HepG2 (cell line): Measurements from ENCODE around the gene SNRNP25. TPM values are rescaled to one million over a fixed set of nuclear protein-coding genes. Genes with fewer than 3 reads are reported as not detected.

ENCODE experiments used
- GABPB1 ChIP-seq: IDR thresholded peaks from 2 replicates; pipeline ENCODE4 v1.6.1; 2016; ENCODE audit warnings: mild to moderate bottlenecking, missing genetic modification reagents, moderate library complexity, missing compliant biosample characterization
- MBD4 ChIP-seq: IDR thresholded peaks from 2 replicates; pipeline ENCODE4 v1.6.1; 2012; ENCODE audit warnings: low read length, inconsistent platforms, borderline replicate concordance
- NR2F2 ChIP-seq: IDR thresholded peaks from 2 replicates; pipeline ENCODE4 v1.6.1; 2012; ENCODE audit warnings: low read depth, inconsistent platforms, borderline replicate concordance
- SNAPC2 ChIP-seq: sonication (generic); formaldehyde crosslinking; IDR thresholded peaks from 2 replicates; pipeline ENCODE4 v1.8.1; 2022; ENCODE audit warnings: mild to moderate bottlenecking, missing genetic modification reagents
- SPEN ChIP-seq: sonication (generic); formaldehyde crosslinking; IDR thresholded peaks from 2 replicates; pipeline ENCODE4 v1.5.1; 2020; ENCODE audit warnings: low read depth, mild to moderate bottlenecking, missing genetic modification reagents
- ZNF121 ChIP-seq: sonication (generic); formaldehyde crosslinking; IDR thresholded peaks from 2 replicates; pipeline ENCODE4 v1.5.0; 2020; ENCODE audit warnings: mild to moderate bottlenecking, missing genetic modification reagents
- ZNF274 ChIP-seq: sonication (generic); formaldehyde crosslinking; IDR thresholded peaks from 2 replicates; pipeline ENCODE4 v1.5.1; 2020; ENCODE audit warnings: mild to moderate bottlenecking, missing genetic modification reagents
- ZNF460 ChIP-seq: sonication (generic); formaldehyde crosslinking; IDR thresholded peaks from 2 replicates; pipeline ENCODE4 v1.5.1; 2020; ENCODE audit warnings: missing genetic modification reagents, mild to moderate bottlenecking, borderline replicate concordance
- ZNF503 ChIP-seq: sonication (generic); formaldehyde crosslinking; IDR thresholded peaks from 2 replicates; pipeline ENCODE4 v1.4.0; 2020; ENCODE audit warnings: missing genetic modification reagents
- ZNF609 ChIP-seq: sonication (generic); formaldehyde crosslinking; IDR thresholded peaks from 2 replicates; pipeline ENCODE4 v1.4.0; 2020; ENCODE audit warnings: mild to moderate bottlenecking, missing genetic modification reagents, borderline replicate concordance
- ZNF644 ChIP-seq: IDR thresholded peaks from 2 replicates; pipeline ENCODE4 v1.6.1; 2016; ENCODE audit warnings: low read depth
- ZNF770 ChIP-seq: sonication (generic); formaldehyde crosslinking; IDR thresholded peaks from 2 replicates; pipeline ENCODE4 v1.5.0; 2020; ENCODE audit warnings: mild to moderate bottlenecking, missing genetic modification reagents
- polyA plus RNA-seq, 8 experiments: library from polyadenylated mRNA; depleted of rRNA in 3 of 8; stranded (reverse) in 7 of 8; unstranded in 1 of 8; fragments of >200 nt; fragmentation: Illumina TruSeq in 4 of 8; extraction: Trizol in 4 of 8; gene quantifications; 2 replicates each; pipeline versions ENCODE4 v1.2.1 to v1.2.3, GENCODE V29; 2011 to 2016; ENCODE audit warnings: low read depth in 4 of 8, missing spikeins in 1 of 8, mixed read lengths in 1 of 8; ENCODE audit not compliant: insufficient read depth in 1 of 8
- total RNA-seq, 5 experiments: library from RNA; depleted of rRNA; stranded (reverse); fragments of >200 nt; fragmentation: Illumina TruSeq; extraction: Trizol; gene quantifications; 2 replicates each; pipeline ENCODE4 v1.2.3, GENCODE V29; 2016; ENCODE audit warnings: low read depth in 1 of 5
- TF ChIP-seq, protein P1 (sequence below): IDR thresholded peaks from 2 replicates; pipeline ENCODE4 v1.6.1; 2016; ENCODE audit warnings: low read depth, borderline replicate concordance
- TF ChIP-seq, protein P2 (sequence below), 2 experiments: sonication (generic) in 1 of 2; formaldehyde crosslinking in 1 of 2; IDR thresholded peaks; 2 replicates each; pipeline versions ENCODE4 v1.4.0 to v1.6.1; 2018 to 2020; ENCODE audit warnings: missing genetic modification reagents in 2 of 2, borderline replicate concordance in 1 of 2, low read depth in 1 of 2, mild to moderate bottlenecking in 1 of 2, missing biosample characterization in 1 of 2
- TF ChIP-seq, protein P3 (sequence below): sonication (generic); formaldehyde crosslinking; IDR thresholded peaks from 2 replicates; pipeline ENCODE4 v1.5.0; 2020; ENCODE audit warnings: missing genetic modification reagents
- TF ChIP-seq, protein P4 (sequence below): sonication (generic); formaldehyde crosslinking; IDR thresholded peaks from 2 replicates; pipeline ENCODE4 v1.8.1; 2022; ENCODE audit warnings: mild to moderate bottlenecking, missing genetic modification reagents

Gene SNRNP25
- total and polyA plus RNA-seq, 2 of the 13 experiments (the other 11 are each of a cell fraction or from before 2014, with no cell fraction given), result 34.1 to 97.4 TPM

DNA sequence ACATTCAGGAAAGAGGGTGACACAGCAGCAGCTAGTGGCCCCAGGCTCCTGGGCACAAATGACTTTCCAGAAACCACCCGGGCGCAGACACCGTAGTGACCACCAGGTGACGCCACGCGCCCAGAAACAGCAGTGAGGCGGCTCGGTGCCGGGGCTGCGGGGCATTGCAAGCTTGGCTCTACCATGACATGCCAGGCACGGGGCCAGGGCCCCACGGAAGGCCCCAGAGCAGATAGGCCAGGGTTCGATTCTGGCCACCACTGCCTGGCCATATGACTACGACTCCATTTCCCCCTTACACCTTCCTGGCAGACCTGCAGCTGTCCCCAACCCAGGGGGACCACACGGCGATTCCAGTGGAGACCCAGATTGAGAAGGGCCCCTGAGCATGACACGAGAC is 12.1 kb downstream of the SNRNP25 start (continued):
- TF ChIP-seq, protein P1, sequence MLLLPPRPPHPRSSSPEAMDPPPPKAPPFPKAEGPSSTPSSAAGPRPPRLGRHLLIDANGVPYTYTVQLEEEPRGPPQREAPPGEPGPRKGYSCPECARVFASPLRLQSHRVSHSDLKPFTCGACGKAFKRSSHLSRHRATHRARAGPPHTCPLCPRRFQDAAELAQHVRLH (CRISPR knock-in tag), result peak; percentile 82; the same call in 1 of the 2 replicates
- TF ChIP-seq ZNF609 (CRISPR knock-in tag) (no peak), GABPB1 (peak; percentile 48), SNAPC2 (CRISPR knock-in tag) (no peak), ZNF460 (CRISPR knock-in tag) (no peak), ZNF770 (CRISPR knock-in tag) (no peak), ZNF644 (CRISPR knock-in tag) (no peak), NR2F2 (no peak), ZNF121 (CRISPR knock-in tag) (0 out of 2 replicates have a peak, but pooled peaks have one; percentile 23), SPEN (peak; percentile 37; the same call in 1 of the 2 replicates), MBD4 (no peak), ZNF503 (CRISPR knock-in tag) (no peak), ZNF274 (no peak)
- TF ChIP-seq, protein P2, sequence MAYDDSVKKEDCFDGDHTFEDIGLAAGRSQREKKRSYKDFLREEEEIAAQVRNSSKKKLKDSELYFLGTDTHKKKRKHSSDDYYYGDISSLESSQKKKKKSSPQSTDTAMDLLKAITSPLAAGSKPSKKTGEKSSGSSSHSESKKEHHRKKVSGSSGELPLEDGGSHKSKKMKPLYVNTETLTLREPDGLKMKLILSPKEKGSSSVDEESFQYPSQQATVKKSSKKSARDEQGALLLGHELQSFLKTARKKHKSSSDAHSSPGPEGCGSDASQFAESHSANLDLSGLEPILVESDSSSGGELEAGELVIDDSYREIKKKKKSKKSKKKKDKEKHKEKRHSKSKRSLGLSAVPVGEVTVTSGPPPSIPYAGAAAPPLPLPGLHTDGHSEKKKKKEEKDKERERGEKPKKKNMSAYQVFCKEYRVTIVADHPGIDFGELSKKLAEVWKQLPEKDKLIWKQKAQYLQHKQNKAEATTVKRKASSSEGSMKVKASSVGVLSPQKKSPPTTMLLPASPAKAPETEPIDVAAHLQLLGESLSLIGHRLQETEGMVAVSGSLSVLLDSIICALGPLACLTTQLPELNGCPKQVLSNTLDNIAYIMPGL (CRISPR knock-in tag; IDR thresholded peaks at IDR 0.05; ENCODE audit: borderline replicate concordance in 1 of 2, low read depth in 1 of 2), result peak; percentile 42 to 62; a peak in 3 of 4 replicates
- TF ChIP-seq, protein P3, sequence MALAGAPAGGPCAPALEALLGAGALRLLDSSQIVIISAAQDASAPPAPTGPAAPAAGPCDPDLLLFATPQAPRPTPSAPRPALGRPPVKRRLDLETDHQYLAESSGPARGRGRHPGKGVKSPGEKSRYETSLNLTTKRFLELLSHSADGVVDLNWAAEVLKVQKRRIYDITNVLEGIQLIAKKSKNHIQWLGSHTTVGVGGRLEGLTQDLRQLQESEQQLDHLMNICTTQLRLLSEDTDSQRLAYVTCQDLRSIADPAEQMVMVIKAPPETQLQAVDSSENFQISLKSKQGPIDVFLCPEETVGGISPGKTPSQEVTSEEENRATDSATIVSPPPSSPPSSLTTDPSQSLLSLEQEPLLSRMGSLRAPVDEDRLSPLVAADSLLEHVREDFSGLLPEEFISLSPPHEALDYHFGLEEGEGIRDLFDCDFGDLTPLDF, result no peak
- TF ChIP-seq, protein P4, sequence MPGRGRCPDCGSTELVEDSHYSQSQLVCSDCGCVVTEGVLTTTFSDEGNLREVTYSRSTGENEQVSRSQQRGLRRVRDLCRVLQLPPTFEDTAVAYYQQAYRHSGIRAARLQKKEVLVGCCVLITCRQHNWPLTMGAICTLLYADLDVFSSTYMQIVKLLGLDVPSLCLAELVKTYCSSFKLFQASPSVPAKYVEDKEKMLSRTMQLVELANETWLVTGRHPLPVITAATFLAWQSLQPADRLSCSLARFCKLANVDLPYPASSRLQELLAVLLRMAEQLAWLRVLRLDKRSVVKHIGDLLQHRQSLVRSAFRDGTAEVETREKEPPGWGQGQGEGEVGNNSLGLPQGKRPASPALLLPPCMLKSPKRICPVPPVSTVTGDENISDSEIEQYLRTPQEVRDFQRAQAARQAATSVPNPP (CRISPR knock-in tag), result peak; percentile 47; the same call in 1 of the 2 replicates
